GM18873 (cell line): Measurements from ENCODE around the gene SLC6A19.

Experiments used
- ATAC-seq: cut with Tn5 transposase; IDR thresholded peaks from one replicate; pipeline ENCODE4 v1.9.1; 2021; ENCODE audit warnings: mild to moderate bottlenecking, moderate library complexity, moderate number of reproducible peaks; ENCODE audit not compliant: unreplicated experiment, low FRiP score

Gene SLC6A19

DNA sequence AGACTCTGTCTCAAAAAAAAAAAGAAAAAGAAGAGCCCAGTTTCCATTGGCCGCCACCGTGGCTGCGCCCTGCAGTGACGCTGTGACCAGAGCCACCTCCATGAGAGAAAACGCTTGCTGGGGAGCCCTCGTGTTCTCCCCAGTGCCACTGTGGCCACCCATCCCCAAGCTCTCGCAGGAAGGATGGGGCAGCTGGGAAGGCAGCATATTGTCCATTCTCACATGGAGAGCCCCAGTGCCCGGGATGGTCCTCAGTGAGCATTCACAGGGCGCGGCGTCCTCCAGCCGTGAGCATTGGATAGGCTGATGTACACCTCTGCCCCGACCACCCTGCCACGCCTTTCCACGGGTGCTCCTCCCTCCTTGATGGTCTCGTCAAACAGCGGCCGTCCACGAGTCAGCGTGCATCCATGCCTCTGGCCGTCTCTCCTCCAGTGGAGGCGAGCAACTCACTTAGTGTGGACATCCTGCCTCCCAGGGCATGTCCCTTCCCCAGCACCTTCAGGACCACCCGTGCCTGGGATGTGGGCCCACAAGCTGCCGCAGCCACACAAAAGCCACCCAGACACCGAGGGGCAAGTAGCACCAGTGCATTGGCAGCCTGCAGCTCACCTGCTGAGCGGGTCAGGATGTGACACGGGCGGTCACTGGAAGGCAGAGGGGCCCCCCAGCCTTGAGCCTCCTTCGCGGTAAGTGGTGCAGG lies 23.4 kb upstream of the SLC6A19 start:
- no peak for ATAC-seq

DNA sequence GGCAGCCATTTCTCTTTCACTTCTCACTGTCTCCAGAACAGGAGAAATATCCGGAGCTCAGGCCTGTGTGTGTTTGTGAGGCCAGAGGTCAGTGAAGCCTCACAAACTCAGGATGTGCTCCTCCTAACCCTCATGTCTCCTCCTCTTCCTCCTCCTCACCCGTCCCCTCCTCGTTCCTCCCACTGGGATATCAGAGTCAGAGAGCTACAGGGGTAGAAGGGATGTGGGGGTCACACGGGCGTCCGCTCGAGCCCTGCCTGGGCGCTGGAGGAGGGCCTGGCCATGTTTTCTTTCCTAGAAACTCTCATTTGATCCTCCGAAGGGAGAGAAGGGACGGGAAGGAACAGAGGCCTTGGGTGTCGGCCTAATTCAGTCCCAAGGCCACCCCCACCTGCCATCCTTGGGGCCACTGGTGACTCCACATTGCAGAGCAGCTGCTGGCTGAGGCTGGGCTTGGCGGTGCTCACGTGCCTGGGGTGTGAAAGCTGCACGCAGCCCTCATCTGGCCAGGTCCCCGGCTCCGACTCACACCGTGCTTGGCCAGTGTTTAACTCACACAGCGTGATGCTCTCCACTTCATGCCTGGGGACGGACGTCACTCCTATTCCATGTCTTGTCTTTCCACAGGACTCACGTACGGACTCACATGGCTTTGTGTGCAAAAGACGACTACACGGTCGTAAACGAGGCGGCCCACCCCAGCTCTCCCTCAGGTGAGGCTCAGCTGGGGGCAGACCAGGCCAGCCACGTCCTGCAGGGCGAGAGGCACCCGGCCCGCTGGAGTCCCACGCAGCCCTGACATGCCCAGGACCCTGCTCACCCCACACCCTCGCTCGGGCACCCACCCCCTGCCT lies 22.6 kb upstream of the SLC6A19 start:
- no peak for ATAC-seq

DNA sequence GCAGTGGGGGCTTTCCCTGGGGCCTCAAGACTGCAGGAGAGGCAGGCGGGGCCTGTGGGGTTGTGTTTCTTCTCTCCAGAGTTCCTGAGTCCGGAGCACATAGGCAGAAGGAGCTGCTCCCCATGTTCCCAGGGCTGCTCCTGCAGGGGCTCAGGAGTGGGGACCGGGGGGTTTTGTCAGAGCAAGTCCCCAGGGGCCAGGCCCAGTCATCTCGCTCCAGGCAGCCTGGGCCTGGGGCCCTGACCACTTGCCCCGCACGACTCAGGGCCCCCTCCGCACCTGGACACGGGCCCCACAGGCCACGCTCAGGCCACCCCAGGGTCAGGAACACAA lies 22.0 kb upstream of the SLC6A19 start:
- no peak for ATAC-seq

DNA sequence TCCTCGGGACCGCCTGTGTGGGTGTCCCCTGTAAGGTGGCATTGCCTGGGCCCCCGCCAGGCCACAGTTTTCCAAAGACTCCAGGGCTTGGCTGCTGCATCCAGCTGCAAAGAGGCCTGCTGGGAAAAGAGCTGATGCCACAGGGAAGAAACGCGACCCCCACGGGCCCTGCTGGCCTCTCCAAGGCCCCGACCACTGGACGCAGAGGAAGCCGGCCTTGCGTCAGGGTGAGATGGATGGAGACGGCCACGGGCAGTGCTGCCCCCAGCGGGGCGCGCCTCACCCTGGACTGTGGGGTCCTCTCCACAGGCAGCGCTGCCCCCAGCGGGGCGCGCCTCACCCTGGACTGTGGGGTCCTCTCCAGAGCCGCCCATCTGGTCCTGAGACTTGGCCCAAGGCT lies 21.3 kb upstream of the SLC6A19 start:
- no peak for ATAC-seq

DNA sequence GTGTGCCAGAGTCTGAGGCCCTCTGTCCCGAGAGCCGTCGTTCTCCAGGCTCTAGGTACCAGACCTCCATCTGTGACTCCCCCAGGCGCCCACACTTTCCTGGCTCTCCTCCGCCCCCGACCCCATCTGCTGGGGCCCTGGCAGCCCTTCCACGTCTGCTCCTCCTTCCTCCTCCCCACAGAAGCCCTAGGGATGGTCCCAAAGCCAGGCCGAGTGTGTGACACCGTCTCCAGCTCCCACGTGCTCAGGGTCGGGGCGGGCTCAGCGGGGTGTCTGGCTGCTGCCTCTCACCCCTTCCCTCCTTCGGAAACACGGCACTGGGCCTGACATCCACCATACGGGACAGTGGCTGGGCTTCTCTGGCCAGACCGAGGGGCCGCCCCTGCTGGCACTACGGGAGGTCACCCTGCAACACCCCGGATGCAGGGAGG lies 20.5 kb upstream of the SLC6A19 start:
- no peak for ATAC-seq

DNA sequence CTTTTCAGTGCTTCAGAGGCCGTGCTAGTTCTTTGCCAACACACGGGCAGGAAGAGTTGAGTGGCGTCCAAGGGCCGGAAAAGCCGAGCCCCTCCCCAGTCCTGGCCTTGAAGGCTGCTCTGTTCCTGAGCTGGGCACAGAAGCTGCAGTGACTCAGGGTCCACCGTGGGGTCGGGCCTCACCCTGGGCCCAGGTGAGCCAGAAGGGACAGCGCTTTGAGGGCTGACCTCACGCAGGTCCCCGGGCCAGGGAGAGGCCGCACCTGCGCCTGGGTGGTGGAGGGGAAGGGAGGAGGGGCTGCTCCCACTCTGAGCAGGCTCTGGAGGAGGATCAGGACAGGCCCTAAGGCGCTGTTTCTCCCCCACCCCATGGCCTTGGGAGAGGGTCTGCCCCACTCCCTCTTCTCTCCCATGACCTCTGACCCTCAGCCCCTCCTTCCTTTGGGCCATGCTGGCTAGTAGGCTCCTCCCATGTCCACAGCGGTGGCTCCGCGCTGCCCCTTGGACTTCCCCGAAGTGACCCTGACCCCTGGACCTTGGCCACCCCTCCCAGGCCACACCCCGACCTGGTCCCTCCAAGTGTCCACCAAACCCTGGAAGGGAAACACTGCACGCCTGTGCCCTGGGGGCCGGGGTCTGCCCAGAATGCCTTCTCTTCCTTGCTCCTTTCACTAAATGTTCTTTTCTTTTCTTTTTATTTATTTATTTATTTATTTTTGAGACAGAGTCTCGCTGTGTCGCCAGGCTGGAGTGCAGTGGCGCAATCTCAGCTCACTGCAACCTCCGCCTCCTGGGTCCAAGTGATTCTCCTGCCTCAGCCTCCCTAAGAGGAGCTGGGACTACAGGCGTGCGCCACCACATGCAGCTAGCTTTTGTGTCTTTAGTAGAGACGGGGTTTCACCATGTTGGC lies 19.7 kb upstream of the SLC6A19 start:
- no peak for ATAC-seq

DNA sequence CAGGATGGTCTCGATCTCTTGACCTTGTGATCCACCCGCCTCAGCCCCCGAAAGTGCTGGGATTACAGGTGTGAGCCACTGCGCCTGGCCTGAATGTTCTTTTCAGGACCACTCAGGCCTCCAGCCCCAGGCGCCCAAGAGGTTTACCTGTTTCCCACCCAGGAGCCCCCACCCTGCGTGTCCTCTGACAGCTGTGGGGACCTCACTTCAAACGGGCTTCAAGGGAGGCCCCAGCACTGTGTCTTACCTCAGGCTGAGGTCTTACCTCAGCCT lies 19.1 kb upstream of the SLC6A19 start:
- ATAC-seq, result no peak

DNA sequence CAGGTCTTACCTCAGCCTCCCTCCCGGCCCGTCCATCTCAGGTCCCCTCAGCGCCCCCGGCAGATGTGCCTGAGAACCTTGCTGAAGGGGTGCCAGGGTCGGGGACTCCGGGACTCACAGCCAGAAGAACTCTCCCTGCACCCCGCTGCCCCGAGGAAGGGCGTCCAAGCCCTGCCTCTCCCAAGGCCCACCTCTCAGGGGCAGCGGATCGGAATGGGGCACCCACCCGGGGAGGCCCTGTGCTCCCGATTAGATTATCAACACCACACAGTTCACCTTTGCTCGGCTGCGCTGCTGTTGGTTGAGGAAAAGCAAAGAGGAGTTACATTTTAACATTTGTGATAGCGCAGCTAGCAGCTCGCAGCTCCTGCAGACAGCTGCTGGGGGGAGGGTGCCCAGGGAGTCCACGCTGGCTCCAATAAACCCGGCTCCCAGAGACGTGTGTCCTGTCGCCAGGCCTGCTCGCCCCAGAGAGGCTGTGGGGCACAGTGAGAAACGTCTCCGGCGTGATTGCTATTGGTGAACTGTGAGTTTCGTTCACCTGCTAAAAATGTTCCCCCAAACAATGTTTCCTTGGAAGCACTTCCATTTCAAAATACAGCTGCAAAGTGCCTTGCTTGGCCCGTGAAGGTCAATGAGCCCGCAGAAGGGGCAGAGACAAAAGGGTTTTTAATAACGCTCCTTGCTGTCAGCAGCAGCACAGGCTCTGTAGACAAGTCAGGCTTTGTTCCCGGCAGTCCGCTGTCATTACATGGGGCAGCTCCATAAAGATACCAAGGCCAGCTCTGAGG lies 18.6 kb upstream of the SLC6A19 start:
- no peak for ATAC-seq

DNA sequence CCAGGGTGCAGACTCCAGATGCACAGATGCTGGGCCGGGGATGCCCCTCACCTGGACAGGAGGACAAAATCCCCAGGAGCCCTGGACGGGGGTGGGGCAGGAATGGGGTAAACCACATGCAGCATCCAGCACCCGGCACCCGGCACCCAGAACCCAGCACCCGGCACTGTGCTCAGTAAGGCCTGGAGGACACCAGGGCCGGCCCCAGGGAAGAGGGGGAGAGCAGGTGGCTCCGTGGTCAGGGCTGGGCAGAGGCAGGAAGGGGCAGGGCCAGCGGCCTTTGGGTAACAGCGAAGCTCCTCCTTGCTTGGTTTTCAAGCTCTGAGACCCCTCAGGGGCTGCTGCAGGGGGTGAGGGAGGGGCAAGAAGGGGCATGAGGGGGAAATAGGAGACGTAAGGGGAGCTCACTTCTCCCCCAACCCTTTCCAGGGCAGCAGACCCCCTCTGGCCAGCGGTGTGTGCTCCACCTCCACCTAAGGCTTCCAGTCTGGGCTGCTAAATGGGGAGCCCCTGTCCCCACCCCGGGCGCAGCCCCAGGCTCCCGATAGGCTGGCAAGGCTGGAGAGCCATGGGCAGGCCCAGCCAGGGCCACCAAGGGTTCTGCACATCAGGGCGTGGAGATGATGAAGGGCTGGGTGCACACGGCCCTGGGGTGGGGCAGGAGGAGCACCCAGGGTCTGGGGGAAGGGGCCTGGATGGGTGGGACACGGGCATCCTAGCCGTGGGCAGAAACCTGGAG lies 17.8 kb upstream of the SLC6A19 start:
- no peak for ATAC-seq

DNA sequence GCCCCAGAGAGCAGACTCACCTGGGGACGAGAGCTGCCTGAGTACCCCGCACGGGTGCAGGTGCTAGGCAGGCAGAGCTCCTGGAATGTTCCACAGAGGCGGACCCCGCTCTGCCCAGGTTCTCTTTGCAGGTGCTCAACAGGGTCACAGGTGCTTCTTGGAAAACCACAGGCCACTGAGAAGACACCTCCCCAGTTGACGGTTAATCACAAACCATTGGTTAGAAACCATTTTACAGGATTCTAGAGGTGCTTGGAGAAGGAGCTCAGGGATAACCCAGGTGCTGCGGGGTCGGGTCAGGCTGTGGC lies 17.3 kb upstream of the SLC6A19 start:
- no peak for ATAC-seq

DNA sequence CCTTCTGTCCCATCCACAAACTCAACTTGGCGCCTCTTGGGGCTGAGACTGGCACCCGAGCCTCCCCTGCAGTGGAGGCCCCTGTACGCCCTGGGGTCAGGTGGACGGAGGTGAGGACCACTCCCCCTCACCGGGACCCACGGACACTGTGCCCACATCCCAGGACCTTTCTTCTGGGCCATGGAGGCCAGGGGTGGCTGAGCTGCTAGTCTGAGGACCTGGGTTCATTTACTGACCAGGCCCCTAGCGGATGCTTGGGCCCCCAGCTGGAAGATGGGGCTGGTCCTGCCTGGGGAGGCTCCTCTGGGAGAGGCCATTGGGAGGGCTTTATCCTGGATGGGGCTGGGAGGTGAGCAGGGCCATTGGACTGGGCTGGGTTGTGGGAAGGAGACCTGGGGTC lies 16.9 kb upstream of the SLC6A19 start:
- ATAC-seq, result no peak

DNA sequence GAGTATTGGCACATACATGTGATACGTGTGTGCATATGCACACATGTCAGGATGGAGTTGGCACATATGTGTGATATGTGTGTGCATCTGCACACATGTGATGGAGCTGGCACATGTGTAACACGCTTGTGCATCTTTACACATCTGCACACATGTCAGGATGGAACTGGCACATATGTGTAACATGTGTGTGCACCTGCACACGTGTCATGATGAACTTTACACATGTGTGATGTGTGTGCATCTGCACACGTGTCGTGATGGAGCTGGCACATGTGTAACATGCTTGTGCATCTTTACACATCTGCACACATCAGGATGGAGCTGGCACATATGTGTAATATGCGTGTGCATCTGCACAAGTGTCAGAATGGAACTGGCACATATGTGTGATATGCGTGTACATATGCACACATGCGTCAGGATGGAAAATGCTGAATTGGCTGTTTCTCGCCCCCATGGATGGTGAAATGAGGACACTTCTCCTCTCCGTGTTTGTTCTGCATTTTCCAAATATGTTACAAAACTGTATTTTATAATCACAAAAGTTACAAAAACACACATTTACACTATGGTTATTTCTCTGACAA lies 16.3 kb upstream of the SLC6A19 start:
- ATAC-seq, result no peak

DNA sequence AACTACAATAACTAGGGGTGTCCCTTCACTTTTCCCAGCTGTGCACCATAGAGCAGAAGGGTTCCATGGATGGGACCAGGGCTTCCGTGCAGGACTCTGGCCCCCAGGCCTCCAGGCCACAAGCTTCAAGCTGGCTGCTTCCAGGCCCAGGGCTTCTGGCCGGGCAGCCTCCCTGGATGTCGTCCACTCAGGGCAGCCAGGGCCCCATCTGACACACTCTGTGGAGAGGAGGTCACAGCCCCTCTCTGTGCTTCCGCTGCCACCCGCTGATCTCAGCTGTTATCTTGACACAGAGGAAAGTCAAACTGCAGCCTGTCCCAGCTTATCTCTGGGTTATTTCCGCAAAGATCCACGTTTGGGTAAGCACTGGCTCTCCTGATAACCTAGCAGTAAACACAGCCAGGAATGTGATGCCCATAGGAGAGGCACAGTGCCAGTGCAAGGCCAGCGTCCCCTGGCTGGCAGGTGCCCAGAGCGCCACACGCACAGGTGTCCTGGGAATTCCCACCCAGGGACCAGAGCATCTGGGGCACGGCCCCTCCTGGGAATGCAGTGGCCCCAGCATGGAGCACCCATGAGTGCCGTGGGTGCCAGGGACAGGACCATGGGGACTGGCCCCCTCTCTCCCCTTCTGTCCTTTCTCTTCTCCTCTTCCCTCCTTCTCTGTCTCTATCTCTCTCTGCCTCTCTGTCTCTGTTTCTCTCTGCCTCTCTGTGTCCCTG lies 15.6 kb upstream of the SLC6A19 start:
- ATAC-seq, result no peak

DNA sequence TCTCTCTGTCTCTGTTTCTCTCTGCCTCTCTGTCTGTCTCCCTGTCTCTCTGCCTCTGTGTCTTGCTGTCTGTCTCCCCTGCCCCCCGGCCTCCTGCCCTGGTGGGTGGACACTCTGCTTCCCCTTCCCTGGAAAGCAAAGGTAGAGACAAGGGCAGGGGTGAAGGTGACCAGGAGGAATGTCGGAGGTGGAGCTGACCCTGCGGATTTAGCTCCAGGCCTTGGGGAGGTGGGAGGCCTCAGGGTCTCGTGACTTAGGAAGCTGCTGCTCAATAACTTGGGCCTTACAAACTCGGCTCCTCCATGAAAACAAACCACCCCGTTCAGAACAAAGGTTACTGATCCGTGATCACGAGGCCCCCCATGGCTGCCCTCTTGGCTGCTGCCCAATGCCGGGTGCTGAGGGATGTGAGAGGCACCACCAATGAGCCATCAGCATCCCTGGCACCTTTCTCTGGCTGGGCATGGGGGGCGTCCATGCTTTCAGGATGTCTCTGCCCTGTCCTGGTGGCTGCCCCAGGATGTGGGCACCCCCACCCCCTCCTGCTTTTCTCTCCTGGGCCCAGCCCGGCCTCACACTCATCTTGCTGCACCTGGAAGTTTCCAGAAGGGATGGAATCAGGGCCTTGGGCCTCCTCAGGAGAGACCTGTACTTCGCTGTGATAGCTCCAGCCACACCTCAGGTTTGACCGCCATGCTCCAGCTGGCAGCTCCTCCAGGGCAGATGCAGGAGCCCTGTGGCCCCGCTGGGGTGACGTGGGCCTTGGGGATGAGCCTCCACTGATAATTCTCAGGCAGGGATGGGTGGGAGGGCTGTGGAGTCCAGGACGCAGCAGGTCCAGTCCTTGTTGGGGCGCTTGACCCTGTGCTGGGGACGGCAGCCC lies 14.8 kb upstream of the SLC6A19 start:
- ATAC-seq, result no peak

DNA sequence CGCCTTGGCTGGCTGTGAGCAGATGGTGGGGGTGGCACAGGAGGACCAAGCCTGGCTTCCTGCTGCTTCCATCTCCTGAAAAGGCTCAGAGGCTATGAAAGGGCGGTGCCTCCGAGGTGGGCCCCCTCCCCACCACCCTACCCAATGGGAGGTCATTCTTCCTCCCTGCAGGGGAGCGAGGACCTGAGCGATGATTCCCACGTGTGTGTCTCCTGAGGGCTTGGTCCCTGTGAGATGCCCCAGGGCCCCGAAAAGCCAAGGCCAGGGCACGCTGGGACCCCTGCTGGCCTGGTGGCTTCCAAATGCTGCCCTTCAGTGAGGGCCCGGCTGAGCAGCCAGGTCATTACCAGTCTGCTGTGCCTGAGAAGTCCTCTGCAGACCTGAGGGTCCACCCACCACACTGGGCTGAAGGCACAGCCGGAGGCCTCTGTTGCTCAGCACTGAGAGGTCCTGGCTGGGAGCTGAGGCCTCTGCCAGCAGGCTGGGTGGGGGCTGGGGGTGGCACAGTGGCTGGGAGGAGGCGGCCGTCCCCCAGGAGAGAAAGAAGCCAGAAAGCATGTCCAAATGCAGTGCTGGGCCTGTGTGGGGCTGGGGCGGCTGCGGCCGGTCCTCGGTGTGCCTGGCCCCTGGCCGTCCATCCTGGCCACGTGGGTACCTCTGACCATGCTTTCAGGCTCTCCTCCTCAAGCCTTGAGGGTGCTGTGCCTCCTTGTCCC lies 14.0 kb upstream of the SLC6A19 start:
- no peak for ATAC-seq

DNA sequence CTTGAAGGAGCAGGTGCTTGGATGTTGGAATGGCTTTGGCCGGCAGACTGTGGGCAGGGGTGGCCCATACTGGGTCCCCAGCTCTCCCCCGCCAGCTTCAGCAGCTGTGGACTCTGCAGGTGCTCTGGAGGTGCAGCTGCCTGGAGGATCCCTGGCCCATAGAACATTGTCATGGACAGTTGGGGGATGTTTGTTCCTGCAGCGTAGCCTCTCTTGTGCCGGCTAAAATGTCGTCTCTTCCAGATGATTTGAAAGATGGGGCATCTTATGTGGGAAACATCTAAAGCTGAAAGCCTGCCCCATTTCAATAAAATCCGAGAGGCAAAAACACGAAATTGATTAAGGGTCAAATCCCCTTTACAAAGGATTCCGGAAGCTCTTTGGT lies 13.5 kb upstream of the SLC6A19 start:
- ATAC-seq, result no peak

DNA sequence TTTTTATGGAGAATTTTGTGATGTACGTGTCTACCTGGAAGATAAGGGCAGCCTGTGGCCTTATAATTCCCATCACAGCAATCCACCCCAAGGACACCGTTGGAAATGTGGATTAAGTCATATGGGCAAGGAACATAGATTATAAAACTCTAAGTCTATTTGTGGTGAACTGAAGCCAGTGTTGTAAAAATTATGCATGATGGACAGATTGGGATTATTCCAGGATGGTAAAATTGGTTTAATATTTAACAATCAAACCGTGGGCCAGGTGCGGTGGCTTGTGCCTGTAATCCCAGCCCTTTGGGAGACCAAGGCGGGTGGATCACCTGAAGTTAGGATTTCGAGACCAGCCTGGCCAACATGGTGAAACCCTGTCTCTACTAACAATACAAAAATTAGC lies 12.9 kb upstream of the SLC6A19 start:
- ATAC-seq, result no peak

DNA sequence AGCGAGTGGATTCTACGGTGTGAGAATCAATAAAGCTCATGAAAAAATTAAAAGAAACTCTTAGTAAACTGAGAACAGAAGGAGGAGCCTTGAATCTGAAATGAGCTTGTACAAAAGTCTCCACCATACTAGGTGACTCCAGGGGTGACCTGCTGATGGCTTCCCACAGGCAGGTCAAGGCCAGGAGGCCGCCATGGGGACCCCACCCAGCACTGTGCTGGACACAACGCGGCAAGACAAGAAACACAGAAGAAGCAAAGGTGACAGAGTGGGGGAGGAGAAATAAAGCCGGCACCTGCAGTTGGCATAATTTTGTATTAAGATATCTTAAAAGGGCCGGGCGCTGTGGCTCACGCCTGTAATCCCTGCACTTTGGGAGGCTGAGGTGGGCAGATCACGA lies 12.1 kb upstream of the SLC6A19 start:
- ATAC-seq, result no peak
